OCI-LY7 (cell line): ENCODE measurements around the gene SLC41A1. TPM values are rescaled to one million over a fixed set of nuclear protein-coding genes. Genes with fewer than 3 reads are reported as not detected.

Experiments
- BruUV-seq: library from RNA; stranded (reverse); fragments of 400-500 nt; replicated peaks from 2 replicates; lab custom pipeline; 2021; lab: Mats Ljungman, UMichigan
- CTCF ChIA-PET: fragments of 300-600 bp; sonication (Branson Sonifier 250); formaldehyde crosslinking; loops from one replicate; lab custom pipeline; 2022; ENCODE audit warnings: antibody characterized with exemption; ENCODE audit not compliant: unreplicated experiment; lab: Charles Lee
- POLR2A ChIA-PET: fragments of 300-600 bp; sonication (Branson Sonifier 250); formaldehyde crosslinking; loops from one replicate; lab custom pipeline; 2022; ENCODE audit warnings: antibody characterized with exemption; lab: Charles Lee
- DNase-seq: peaks from one replicate; pipeline ENCODE4 v3.0.0-alpha.2; 2015; ENCODE audit warnings: low spot score
- H2AFZ ChIP-seq: fragments of 200-600 bp; sonication (generic), shearing (Covaris generic); 2 replicates; pipeline ENCODE4 v1.6.1; 2014; ENCODE audit warnings: mild to moderate bottlenecking, antibody characterized with exemption, low read length, moderate library complexity
- H3K27ac ChIP-seq: fragments of 200-600 bp; sonication (generic); 2 replicates; pipeline ENCODE4 v1.5.1; 2014; ENCODE audit warnings: mixed run types, low read depth, mild to moderate bottlenecking, moderate library complexity, low read length, inconsistent platforms; ENCODE audit not compliant: poor library complexity, severe bottlenecking
- H3K36me3 ChIP-seq: fragments of 200-600 bp; sonication (generic); 2 replicates; pipeline ENCODE4 v1.6.1; 2014; ENCODE audit warnings: mild to moderate bottlenecking, antibody characterized with exemption, low read length, moderate library complexity, mixed read lengths; ENCODE audit not compliant: insufficient read depth
- H3K4me1 ChIP-seq: fragments of 200-600 bp; sonication (generic); 2 replicates; pipeline ENCODE4 v1.5.1; 2014; ENCODE audit warnings: mild to moderate bottlenecking, low read length; ENCODE audit not compliant: insufficient read depth, poor library complexity, severe bottlenecking
- H3K4me2 ChIP-seq: fragments of 200-600 bp; sonication (generic); 2 replicates; pipeline ENCODE4 v1.6.1; 2014; ENCODE audit warnings: mild to moderate bottlenecking, low read length
- H3K4me3 ChIP-seq: fragments of 200-600 bp; sonication (generic); 2 replicates; pipeline ENCODE4 v1.5.1; 2014; ENCODE audit warnings: mild to moderate bottlenecking, low read depth, low read length; ENCODE audit not compliant: poor library complexity, severe bottlenecking
- H3K79me2 ChIP-seq: fragments of 200-600 bp; sonication (generic); 2 replicates; pipeline ENCODE4 v1.6.1; 2016; ENCODE audit warnings: low read depth, mild to moderate bottlenecking, low read length, moderate library complexity, mixed read lengths; ENCODE audit not compliant: insufficient read depth
- H3K9me2 ChIP-seq: fragments of 200-600 bp; sonication (generic); 2 replicates; pipeline ENCODE4 v1.6.1; 2016; ENCODE audit warnings: mild to moderate bottlenecking, low read length, mixed read lengths; ENCODE audit not compliant: insufficient read depth
- H3K9me3 ChIP-seq: fragments of 200-600 bp; sonication (generic); 2 replicates; pipeline ENCODE4 v1.6.1; 2014; ENCODE audit warnings: mild to moderate bottlenecking, mixed run types, low read length, mixed read lengths
- H4K20me1 ChIP-seq: fragments of 200-600 bp; sonication (generic); 2 replicates; pipeline ENCODE4 v1.6.1; 2014; ENCODE audit warnings: mild to moderate bottlenecking, antibody characterized with exemption, low read length, moderate library complexity, mixed read lengths; ENCODE audit not compliant: insufficient read depth
- EZH2phosphoT487 ChIP-seq: fragments of 200-600 bp; sonication (generic); IDR thresholded peaks from 2 replicates; pipeline ENCODE4 v1.6.1; 2018; ENCODE audit warnings: low read depth, borderline replicate concordance, mild to moderate bottlenecking, mixed run types, antibody characterized with exemption, low read length, moderate library complexity, mixed read lengths
- intact Hi-C: fragments of 100-400 bp; cut with micrococcal nuclease; formaldehyde crosslinking; loops from one replicate; pipeline ENCODE4 v1.10.0; 2022; ENCODE audit not compliant: unreplicated experiment
- total RNA-seq, 2 experiments: library from RNA; depleted of rRNA in 1 of 2; stranded (reverse); fragments of >200 nt in 1 of 2; shearing (Covaris generic) in 1 of 2; gene quantifications; 2 replicates each; pipeline ENCODE4 v1.2.3, GENCODE V29; 2014 to 2022
- TF ChIP-seq, protein P1 (sequence below): fragments of 200-600 bp; sonication (generic); conservative IDR thresholded peaks from 2 replicates; pipeline ENCODE4 v1.5.1; 2014; ENCODE audit warnings: mild to moderate bottlenecking, antibody characterized with exemption, low read length, moderate library complexity, mixed read lengths

Gene SLC41A1
- total RNA-seq, 2 experiments from 2014 or later, result 3.2 to 8.2 TPM

DNA sequence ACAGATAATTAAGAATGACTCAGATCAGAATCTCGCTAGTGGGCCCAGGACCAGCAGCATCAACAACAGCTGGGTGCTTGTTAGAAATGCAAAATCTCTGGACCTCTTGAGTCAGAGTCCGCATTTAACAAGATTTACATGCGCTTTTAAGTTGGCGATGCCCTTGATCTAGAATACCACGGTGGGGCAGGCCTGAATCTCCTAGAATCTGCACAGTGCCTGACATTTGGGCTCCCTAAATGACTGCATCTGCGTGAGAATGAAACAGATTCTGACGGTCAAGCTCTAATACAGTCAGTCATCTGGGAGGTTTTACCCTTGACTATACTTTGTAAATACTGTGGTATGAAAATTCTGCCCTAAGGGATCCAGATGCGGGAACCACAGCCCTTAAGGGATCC lies 20.5 kb downstream of the SLC41A1 start:
- no peaks in the 10 kb centered on the region for H3K79me2 ChIP-seq
- no peak overlapping the region for H3K4me3 ChIP-seq
- POLR2A ChIA-PET, result interaction anchor here (1.0 kb wide), 1 partner anchor 185 kb away, joined by 3 read pairs; no protein-coding TSS in a partner anchor

DNA sequence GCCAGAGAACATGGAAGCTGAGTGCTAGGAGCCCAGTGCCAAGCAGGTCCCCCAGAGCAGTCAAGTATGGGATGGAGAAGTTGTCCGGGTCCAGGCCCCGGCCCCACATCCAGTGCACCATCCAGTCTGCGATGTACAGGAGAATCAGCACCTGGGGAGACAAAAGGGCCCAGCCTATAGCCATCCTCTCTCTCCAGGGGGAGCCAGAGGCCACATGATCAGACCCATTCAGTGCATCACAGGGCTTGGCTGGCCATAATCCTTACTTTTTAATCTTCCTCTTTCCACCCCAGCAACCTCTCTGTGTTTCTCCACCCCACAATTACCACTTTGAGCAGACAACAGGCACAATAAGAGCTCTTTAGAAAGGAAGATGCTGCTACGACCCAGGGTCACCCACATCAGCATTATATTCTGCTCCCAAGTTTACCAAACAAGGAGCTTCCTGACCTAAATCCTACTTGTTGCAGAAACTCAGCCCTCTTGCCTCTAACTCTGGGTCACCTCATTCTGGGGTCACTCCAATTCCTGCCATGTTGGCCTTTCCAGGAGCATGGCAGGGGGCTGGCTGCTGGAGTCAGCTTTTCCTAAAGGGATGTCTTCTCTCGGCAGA lies 21.3 kb downstream of the SLC41A1 start:
- Histone ChIP-seq H3K27ac (no peak overlapping the region), H3K36me3 (no peaks in the 10 kb centered on the region), H3K9me3 (no peaks in the 10 kb centered on the region), H3K9me2 (no peaks in the 10 kb centered on the region), H3K79me2 (no peaks in the 10 kb centered on the region), H3K4me2 (no peak overlapping the region), H3K4me3 (no peak overlapping the region), H3K4me1 (peaks cover 18% of the 10 kb centered on the region), H4K20me1 (no peaks in the 10 kb centered on the region), H2AFZ (no peak overlapping the region)
- POLR2A ChIA-PET, result interaction anchor here (1.0 kb wide), 1 partner anchor 186 kb away, joined by 3 read pairs; no protein-coding TSS in a partner anchor
- TF ChIP-seq, protein P1, sequence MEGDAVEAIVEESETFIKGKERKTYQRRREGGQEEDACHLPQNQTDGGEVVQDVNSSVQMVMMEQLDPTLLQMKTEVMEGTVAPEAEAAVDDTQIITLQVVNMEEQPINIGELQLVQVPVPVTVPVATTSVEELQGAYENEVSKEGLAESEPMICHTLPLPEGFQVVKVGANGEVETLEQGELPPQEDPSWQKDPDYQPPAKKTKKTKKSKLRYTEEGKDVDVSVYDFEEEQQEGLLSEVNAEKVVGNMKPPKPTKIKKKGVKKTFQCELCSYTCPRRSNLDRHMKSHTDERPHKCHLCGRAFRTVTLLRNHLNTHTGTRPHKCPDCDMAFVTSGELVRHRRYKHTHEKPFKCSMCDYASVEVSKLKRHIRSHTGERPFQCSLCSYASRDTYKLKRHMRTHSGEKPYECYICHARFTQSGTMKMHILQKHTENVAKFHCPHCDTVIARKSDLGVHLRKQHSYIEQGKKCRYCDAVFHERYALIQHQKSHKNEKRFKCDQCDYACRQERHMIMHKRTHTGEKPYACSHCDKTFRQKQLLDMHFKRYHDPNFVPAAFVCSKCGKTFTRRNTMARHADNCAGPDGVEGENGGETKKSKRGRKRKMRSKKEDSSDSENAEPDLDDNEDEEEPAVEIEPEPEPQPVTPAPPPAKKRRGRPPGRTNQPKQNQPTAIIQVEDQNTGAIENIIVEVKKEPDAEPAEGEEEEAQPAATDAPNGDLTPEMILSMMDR, result peak; percentile 93
- no peak for TF ChIP-seq EZH2phosphoT487
- intact Hi-C loops, result loop anchor here (1.0 to 5.0 kb wide), 5 partner anchors 66 to 316 kb away; no protein-coding TSS in a partner anchor
- DNase-seq, result peak; percentile 70
- no TSS peak for BruUV-seq
- CTCF ChIA-PET, result interaction anchor here (0.6 to 1.5 kb wide), 6 partner anchors 20 to 186 kb away, joined by 3 to 5 read pairs (median 4); no protein-coding TSS in a partner anchor

More for the DNA sequence above, 20.5 kb downstream of the SLC41A1 start:
- H3K9me3 ChIP-seq, result no peaks in the 10 kb centered on the region
- no peaks in the 10 kb centered on the region for H3K9me2 ChIP-seq
- no peaks in the 10 kb centered on the region for H3K36me3 ChIP-seq
- intact Hi-C loops, result loop anchor here (5.0 kb wide), 2 partner anchors 65 to 315 kb away; no protein-coding TSS in a partner anchor
- CTCF ChIA-PET, result interaction anchor here (0.6 to 1.5 kb wide), 5 partner anchors 115 to 185 kb away, joined by 3 to 5 read pairs (median 4); no protein-coding TSS in a partner anchor
- H3K4me2 ChIP-seq, result no peak overlapping the region
- H3K27ac ChIP-seq, result no peak overlapping the region
- H4K20me1 ChIP-seq, result no peaks in the 10 kb centered on the region
- no peak for DNase-seq
- H2AFZ ChIP-seq, result no peak overlapping the region
- H3K4me1 ChIP-seq, result peaks cover 18% of the 10 kb centered on the region
- no TSS peak for BruUV-seq
- TF ChIP-seq EZH2phosphoT487, result no peak
- TF ChIP-seq, protein P1, result no peak
